Right atrium auricular region (tissue), 2 donors: ENCODE data around the gene EPHA5. TPM values are rescaled to one million over a fixed set of nuclear protein-coding genes. Genes with fewer than 3 reads are reported as not detected.

Source experiments
- DNase-seq: peaks from one replicate; pipeline ENCODE4 v3.0.0-alpha.2; 2019; ENCODE audit warnings: low spot score
- H3K27ac ChIP-seq, 2 donors: fragments of 200-600 bp; sonication (generic); 1 replicate in 1 of 2; 2 replicates in 1 of 2; pipeline ENCODE4 v1.5.1; 2016 to 2019
- H3K27me3 ChIP-seq, 2 donors: fragments of 200-600 bp; sonication (generic); one replicate each; pipeline versions ENCODE4 v1.5.1 to v1.6.0; 2017 to 2019
- H3K36me3 ChIP-seq: fragments of 200-600 bp; sonication (generic); one replicate; pipeline ENCODE4 v1.5.1; 2016
- H3K4me1 ChIP-seq, 2 donors: fragments of 200-600 bp; sonication (generic); one replicate each; pipeline versions ENCODE4 v1.5.1 to v1.6.0; 2017 to 2019
- H3K4me3 ChIP-seq, 2 donors: fragments of 200-600 bp; sonication (generic); 1 replicate in 1 of 2; 2 replicates in 1 of 2; pipeline ENCODE4 v1.5.1; 2017 to 2019; ENCODE audit warnings: mild to moderate bottlenecking in 1 of 2, moderate library complexity in 1 of 2
- H3K9me3 ChIP-seq, 2 donors: fragments of 200-600 bp; sonication (generic); one replicate each; pipeline ENCODE4 v1.5.1; 2019
- CTCF ChIP-seq, 2 donors: fragments of 200-600 bp; sonication (generic); IDR thresholded peaks; one replicate each; pipeline ENCODE4 v1.5.1; 2019; ENCODE audit warnings: antibody characterized with exemption in 2 of 2
- total RNA-seq, 2 donors: library from RNA; depleted of rRNA; stranded (reverse); fragments of >200 nt; gene quantifications; one replicate each; pipeline ENCODE4 v1.1.0, GENCODE V29; 2016

EPHA5 gene
- total RNA-seq, 2 donors from 2014 or later: 0.24 to 9.8 TPM

- TF ChIP-seq CTCF (IDR thresholded peaks at IDR 0.05): no peak
- H3K27me3 ChIP-seq: no peaks in the 10 kb centered on the region
- no peak overlapping the region for H3K4me3 ChIP-seq
- no peaks in the 10 kb centered on the region for H3K9me3 ChIP-seq
- no peaks in the 10 kb centered on the region for H3K4me1 ChIP-seq
- no peak overlapping the region for H3K27ac ChIP-seq
- no peaks in the 10 kb centered on the region for H3K36me3 ChIP-seq
- DNase-seq: no peak
Measured at GRCh38 chr4:65658117-65658516, 12.2 kb downstream of the EPHA5 start.

DNA sequence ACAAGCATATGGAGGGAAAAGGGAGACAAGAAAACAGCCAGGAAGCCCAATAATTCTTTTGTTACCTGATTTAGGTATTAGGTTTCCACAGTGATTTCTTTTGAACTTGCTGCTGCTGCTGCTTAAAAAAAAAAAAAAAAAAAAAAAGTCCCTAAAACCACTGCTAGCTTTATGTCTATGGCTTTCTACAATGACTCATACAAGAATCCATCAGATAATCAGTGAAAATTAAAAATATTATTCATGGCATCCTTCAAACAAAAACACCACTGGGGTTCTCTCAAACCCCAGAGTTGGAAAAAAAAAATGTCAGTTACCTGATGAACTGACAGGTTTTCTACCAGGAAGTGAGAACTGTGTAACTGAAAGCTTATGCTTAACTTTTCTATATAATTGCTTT, 14.3 kb downstream of the EPHA5 start:
- no peak for DNase-seq
- H3K36me3 ChIP-seq: no peaks in the 10 kb centered on the region
- no peak overlapping the region for H3K4me3 ChIP-seq
- no peaks in the 10 kb centered on the region for H3K27me3 ChIP-seq
- no peak overlapping the region for H3K27ac ChIP-seq
- TF ChIP-seq CTCF (IDR thresholded peaks at IDR 0.05): no peak
- no peaks in the 10 kb centered on the region for H3K9me3 ChIP-seq
- H3K4me1 ChIP-seq: no peaks in the 10 kb centered on the region

- no peak for DNase-seq
- no peak overlapping the region for H3K4me3 ChIP-seq
- H3K9me3 ChIP-seq: no peaks in the 10 kb centered on the region
- H3K36me3 ChIP-seq: no peaks in the 10 kb centered on the region
- TF ChIP-seq CTCF (IDR thresholded peaks at IDR 0.05): no peak
- no peaks in the 10 kb centered on the region for H3K4me1 ChIP-seq
- H3K27me3 ChIP-seq: no peaks in the 10 kb centered on the region
- H3K27ac ChIP-seq: no peak overlapping the region
Measured at GRCh38 chr4:65654976-65655375, 15.3 kb downstream of the EPHA5 start.

- no peak overlapping the region for H3K4me3 ChIP-seq
- no peaks in the 10 kb centered on the region for H3K9me3 ChIP-seq
- H3K36me3 ChIP-seq: no peaks in the 10 kb centered on the region
- no peaks in the 10 kb centered on the region for H3K4me1 ChIP-seq
- no peaks in the 10 kb centered on the region for H3K27me3 ChIP-seq
- TF ChIP-seq CTCF (IDR thresholded peaks at IDR 0.05): no peak
- DNase-seq: no peak
- H3K27ac ChIP-seq: peak overlapping the region in 1 of 2 donors; percentile 35
Measured at GRCh38 chr4:65653740-65654361, 16.4 kb downstream of the EPHA5 start.

DNA sequence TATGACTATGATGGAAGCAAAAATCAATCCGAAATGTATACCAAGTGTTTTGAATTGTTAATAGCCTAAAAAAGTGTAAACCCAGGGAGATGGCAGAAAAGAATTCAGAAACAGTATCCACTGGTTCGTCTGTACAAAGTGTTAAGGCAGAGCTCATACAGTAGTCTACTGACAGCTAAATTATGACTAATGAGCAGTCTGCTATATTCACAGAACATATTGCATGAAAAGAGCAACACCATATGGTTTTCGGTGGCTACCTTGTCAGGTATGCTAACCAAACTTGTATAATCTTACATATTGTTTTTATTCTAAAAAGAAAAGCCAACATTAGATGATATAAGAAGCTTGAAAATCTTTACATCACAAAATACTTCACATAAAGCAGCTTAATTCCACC, 18.5 kb downstream of the EPHA5 start:
- no peaks in the 10 kb centered on the region for H3K9me3 ChIP-seq
- no peak for TF ChIP-seq CTCF (IDR thresholded peaks at IDR 0.05)
- no peaks in the 10 kb centered on the region for H3K36me3 ChIP-seq
- DNase-seq: no peak
- no peaks in the 10 kb centered on the region for H3K27me3 ChIP-seq
- no peak overlapping the region for H3K4me3 ChIP-seq
- H3K4me1 ChIP-seq: no peaks in the 10 kb centered on the region
- H3K27ac ChIP-seq: no peak overlapping the region

- Histone ChIP-seq H3K9me3 (no peaks in the 10 kb centered on the region), H3K36me3 (no peaks in the 10 kb centered on the region), H3K27me3 (no peaks in the 10 kb centered on the region), H3K27ac (peak overlapping the region in 1 of 2 donors; percentile 12), H3K4me1 (no peaks in the 10 kb centered on the region), H3K4me3 (no peak overlapping the region)
- DNase-seq: no peak
- no peak for TF ChIP-seq CTCF (IDR thresholded peaks at IDR 0.05)
Measured at GRCh38 chr4:65651031-65651430, 19.3 kb downstream of the EPHA5 start.
